Activated naive CD4-positive, alpha-beta T cell treated with anti-CD3 and anti-CD28 coated beads, Interleukin-2, amount 50 U/mL, for 72 hours (primary cell): Measurements from ENCODE around the gene NUDT4. TPM values are rescaled to one million over a fixed set of nuclear protein-coding genes. Genes with fewer than 3 reads are reported as not detected.

Source experiments
- total RNA-seq, 2 donors: library from RNA; stranded (reverse); gene quantifications; one replicate each; pipeline ENCODE4 v1.2.3, GENCODE V29; 2022

NUDT4 gene
- total RNA-seq, 2 donors from 2014 or later = 65.6 to 88.9 TPM

Other genes starting within 250 kb of the NUDT4 start
- gene UBE2N, start 64.0 kb downstream of the NUDT4 start, total RNA-seq = 100 to 1,000 TPM; 164 to 188 TPM
- gene MRPL42, start 89.6 kb downstream of the NUDT4 start, total RNA-seq = 10 to 100 TPM; 60.9 to 64.0 TPM
- 10 to 100 TPM in 1 of 2 donors, 1 to 10 TPM in 1; 5.1 to 13.1 TPM for gene SOCS2, start 194.8 kb downstream of the NUDT4 start, total RNA-seq